ENCODE measurements around the gene PITPNC1. TPM values are rescaled to one million over a fixed set of nuclear protein-coding genes. Genes with fewer than 3 reads are reported as not detected.

The PITPNC1 gene
- total and polyA plus RNA-seq, 2 of the 13 experiments (the other 11 are each of a cell fraction or from before 2014, with no cell fraction given): 4.1 to 5.7 TPM

DNA sequence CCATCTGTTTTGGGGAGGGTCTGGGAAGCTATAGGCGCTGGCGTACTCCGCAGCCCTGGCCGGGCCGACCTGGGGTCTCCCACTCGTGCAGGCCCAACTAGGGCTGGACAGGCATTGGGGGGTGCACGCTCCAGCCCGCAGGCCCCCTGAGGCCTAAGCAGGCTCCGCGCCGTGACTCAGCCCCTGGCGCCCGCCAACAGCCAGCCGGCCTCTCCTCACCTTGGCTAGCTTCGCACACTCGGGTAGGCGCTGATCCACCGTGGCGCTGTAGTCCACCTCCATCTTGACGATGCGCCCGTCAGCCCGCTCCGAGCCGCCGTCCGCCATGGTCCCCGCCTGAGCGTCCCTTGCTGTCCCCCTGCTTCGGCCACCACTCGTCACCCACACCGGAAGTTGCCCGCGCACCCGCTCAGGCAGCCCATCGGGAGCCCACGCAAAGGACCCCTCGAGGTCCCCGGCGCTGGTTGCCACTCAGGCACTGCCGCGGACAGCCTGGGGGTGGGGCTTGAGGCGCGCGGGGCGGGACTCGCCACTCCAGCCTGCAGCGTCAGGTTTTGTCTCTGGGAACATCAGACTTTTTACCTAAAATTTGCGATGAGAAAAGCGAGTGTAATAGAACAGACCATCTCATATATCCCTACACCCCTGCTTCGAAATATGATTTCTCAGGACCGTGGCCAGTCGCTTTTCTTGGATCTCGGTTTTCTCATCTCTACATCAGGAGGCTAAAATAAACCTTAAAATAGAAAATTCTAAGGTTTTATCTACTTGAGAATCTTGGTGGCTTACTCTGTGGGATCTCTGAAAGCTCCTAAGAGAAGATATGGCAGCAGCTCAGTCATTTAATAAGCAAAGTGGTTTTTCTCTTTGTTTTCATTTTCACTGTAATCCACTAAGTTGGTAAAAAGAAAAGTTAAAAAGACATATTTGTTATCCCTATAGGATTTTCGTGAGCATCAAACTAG, 10.6 kb upstream of the PITPNC1 start, which contains the start of gene PSMD12 (continued):
- TF ChIP-seq FOSL2 (CRISPR knock-in tag; IDR thresholded peaks at IDR 0.05) (peak; percentile 78), ZNF460 (CRISPR knock-in tag; IDR thresholded peaks at IDR 0.05; ENCODE audit: borderline replicate concordance) (no peak; the same call in 1 of the 2 replicates), KDM1A (CRISPR knock-in tag; IDR thresholded peaks at IDR 0.05) (no peak; the same call in 1 of the 2 replicates), ZNF30 (CRISPR knock-in tag; IDR thresholded peaks at IDR 0.05) (no peak), NAIF1 (CRISPR knock-in tag; IDR thresholded peaks at IDR 0.05; ENCODE audit: borderline replicate concordance) (0 out of 2 replicates have a peak, but pooled peaks have one; percentile 36), ZNF446 (CRISPR knock-in tag; IDR thresholded peaks at IDR 0.05) (peak; percentile 97), MAFF (IDR thresholded peaks at IDR 0.05; ENCODE audit: low read depth, low read length) (no peak; the same call in 1 of the 2 replicates), MAFK (conservative IDR thresholded peaks at IDR 0.05 in 1 of 2, IDR thresholded peaks at IDR 0.05 in 1 of 2; ENCODE audit: low read length in 2 of 2) (no peak), POGZ (CRISPR knock-in tag; IDR thresholded peaks at IDR 0.05) (peak; percentile 92), NCOA1 (CRISPR knock-in tag; IDR thresholded peaks at IDR 0.05) (peak; percentile 97; the same call in 1 of the 2 replicates), ZFP36L1 (CRISPR knock-in tag; IDR thresholded peaks at IDR 0.05) (no peak; the same call in 1 of the 2 replicates), ZNF121 (CRISPR knock-in tag; IDR thresholded peaks at IDR 0.05) (peak; percentile 67; the same call in 1 of the 2 replicates), HDAC2 (CRISPR knock-in tag; IDR thresholded peaks at IDR 0.05) (peak; percentile 91), AHDC1 (CRISPR knock-in tag; IDR thresholded peaks at IDR 0.05; ENCODE audit: borderline replicate concordance) (peak; percentile 55), ARNT2 (CRISPR knock-in tag; IDR thresholded peaks at IDR 0.05; ENCODE audit: low read depth) (peak; percentile 95), ELK4 (CRISPR knock-in tag; IDR thresholded peaks at IDR 0.05; ENCODE audit: borderline replicate concordance) (no peak)
- TF ChIP-seq, protein P1, sequence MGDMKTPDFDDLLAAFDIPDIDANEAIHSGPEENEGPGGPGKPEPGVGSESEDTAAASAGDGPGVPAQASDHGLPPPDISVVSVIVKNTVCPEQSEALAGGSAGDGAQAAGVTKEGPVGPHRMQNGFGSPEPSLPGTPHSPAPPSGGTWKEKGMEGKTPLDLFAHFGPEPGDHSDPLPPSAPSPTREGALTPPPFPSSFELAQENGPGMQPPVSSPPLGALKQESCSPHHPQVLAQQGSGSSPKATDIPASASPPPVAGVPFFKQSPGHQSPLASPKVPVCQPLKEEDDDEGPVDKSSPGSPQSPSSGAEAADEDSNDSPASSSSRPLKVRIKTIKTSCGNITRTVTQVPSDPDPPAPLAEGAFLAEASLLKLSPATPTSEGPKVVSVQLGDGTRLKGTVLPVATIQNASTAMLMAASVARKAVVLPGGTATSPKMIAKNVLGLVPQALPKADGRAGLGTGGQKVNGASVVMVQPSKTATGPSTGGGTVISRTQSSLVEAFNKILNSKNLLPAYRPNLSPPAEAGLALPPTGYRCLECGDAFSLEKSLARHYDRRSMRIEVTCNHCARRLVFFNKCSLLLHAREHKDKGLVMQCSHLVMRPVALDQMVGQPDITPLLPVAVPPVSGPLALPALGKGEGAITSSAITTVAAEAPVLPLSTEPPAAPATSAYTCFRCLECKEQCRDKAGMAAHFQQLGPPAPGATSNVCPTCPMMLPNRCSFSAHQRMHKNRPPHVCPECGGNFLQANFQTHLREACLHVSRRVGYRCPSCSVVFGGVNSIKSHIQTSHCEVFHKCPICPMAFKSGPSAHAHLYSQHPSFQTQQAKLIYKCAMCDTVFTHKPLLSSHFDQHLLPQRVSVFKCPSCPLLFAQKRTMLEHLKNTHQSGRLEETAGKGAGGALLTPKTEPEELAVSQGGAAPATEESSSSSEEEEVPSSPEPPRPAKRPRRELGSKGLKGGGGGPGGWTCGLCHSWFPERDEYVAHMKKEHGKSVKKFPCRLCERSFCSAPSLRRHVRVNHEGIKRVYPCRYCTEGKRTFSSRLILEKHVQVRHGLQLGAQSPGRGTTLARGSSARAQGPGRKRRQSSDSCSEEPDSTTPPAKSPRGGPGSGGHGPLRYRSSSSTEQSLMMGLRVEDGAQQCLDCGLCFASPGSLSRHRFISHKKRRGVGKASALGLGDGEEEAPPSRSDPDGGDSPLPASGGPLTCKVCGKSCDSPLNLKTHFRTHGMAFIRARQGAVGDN (CRISPR knock-in tag; IDR thresholded peaks at IDR 0.05): peak; percentile 95
